PFSK-1 (cell line): Measurements from ENCODE around the gene FAR1.

Experiments
- FOXP2 ChIP-seq: optimal IDR thresholded peaks from 2 replicates; pipeline ENCODE3; 2011; ENCODE audit warnings: borderline replicate concordance, control low read depth, inconsistent platforms; ENCODE audit not compliant: insufficient read depth; ENCODE audit errors: extremely low read length, extremely low read depth
- POLR2AphosphoS5 ChIP-seq: IDR thresholded peaks from 2 replicates; pipeline ENCODE4 v1.6.1; 2012; ENCODE audit warnings: low read depth, mild to moderate bottlenecking, control low read depth, low read length, moderate library complexity
- SIN3A ChIP-seq: IDR thresholded peaks from 2 replicates; pipeline ENCODE4 v1.6.1; 2012; ENCODE audit warnings: mild to moderate bottlenecking, low read length, moderate library complexity, borderline replicate concordance; ENCODE audit not compliant: insufficient read depth
- TAF1 ChIP-seq: IDR thresholded peaks from 2 replicates; pipeline ENCODE4 v1.6.1; 2012; ENCODE audit warnings: low read length, control low read depth, borderline replicate concordance; ENCODE audit not compliant: insufficient read depth
- TF ChIP-seq, protein P1 (sequence below), 2 experiments: IDR thresholded peaks; 2 replicates each; pipeline versions ENCODE4 v1.6.1 to v1.8.0; 2011 to 2012; ENCODE audit warnings: low read depth in 2 of 2, low read length in 2 of 2, control low read depth in 1 of 2, inconsistent platforms in 1 of 2, mild to moderate bottlenecking in 1 of 2, moderate library complexity in 1 of 2; ENCODE audit not compliant: insufficient read depth in 1 of 2

Gene FAR1

DNA sequence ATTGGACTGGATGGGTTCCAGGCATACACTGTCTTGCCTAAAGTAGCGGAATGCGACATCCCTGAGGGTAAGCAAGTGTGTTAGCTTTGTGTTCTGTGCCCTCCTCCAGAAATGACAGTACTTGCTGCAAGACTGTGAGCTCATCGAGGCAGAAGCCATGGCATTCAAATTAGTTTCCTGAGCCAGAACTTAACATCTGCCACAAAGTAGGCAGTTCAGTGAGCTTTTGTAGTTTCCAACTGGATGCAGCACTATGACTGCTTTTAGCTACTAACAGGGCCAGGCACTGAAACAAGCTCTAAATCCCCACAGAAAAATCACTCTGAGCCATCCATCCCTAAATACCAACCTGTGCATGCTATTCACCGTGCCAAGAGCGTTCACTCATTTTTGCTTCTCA, 1.2 kb upstream of the FAR1 start:
- no peak for TF ChIP-seq POLR2AphosphoS5
- no peak for TF ChIP-seq FOXP2
- no peak for TF ChIP-seq SIN3A

DNA sequence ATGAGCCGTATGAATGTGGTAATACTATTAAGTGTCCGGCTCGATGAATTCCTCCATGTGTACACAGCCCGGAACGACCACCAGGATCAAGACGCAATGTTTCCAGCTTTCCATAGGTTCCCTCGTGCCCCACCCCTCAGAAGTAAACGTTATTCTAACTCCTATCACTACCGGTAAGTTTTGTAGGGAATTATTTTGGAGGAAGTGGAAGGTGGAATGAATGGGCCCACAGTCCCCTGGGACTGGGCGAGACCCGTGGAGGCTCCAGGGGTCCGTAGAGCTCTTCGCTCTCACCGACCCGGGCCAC, 720 bp upstream of the FAR1 start:
- TF ChIP-seq, protein P1, sequence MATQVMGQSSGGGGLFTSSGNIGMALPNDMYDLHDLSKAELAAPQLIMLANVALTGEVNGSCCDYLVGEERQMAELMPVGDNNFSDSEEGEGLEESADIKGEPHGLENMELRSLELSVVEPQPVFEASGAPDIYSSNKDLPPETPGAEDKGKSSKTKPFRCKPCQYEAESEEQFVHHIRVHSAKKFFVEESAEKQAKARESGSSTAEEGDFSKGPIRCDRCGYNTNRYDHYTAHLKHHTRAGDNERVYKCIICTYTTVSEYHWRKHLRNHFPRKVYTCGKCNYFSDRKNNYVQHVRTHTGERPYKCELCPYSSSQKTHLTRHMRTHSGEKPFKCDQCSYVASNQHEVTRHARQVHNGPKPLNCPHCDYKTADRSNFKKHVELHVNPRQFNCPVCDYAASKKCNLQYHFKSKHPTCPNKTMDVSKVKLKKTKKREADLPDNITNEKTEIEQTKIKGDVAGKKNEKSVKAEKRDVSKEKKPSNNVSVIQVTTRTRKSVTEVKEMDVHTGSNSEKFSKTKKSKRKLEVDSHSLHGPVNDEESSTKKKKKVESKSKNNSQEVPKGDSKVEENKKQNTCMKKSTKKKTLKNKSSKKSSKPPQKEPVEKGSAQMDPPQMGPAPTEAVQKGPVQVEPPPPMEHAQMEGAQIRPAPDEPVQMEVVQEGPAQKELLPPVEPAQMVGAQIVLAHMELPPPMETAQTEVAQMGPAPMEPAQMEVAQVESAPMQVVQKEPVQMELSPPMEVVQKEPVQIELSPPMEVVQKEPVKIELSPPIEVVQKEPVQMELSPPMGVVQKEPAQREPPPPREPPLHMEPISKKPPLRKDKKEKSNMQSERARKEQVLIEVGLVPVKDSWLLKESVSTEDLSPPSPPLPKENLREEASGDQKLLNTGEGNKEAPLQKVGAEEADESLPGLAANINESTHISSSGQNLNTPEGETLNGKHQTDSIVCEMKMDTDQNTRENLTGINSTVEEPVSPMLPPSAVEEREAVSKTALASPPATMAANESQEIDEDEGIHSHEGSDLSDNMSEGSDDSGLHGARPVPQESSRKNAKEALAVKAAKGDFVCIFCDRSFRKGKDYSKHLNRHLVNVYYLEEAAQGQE (IDR thresholded peaks at IDR 0.05; ENCODE audit: insufficient read depth in 1 of 2, low read depth in 2 of 2, low read length in 2 of 2), result no peak
- TF ChIP-seq FOXP2 (no peak), POLR2AphosphoS5 (no peak), TAF1 (no peak), SIN3A (no peak)

DNA sequence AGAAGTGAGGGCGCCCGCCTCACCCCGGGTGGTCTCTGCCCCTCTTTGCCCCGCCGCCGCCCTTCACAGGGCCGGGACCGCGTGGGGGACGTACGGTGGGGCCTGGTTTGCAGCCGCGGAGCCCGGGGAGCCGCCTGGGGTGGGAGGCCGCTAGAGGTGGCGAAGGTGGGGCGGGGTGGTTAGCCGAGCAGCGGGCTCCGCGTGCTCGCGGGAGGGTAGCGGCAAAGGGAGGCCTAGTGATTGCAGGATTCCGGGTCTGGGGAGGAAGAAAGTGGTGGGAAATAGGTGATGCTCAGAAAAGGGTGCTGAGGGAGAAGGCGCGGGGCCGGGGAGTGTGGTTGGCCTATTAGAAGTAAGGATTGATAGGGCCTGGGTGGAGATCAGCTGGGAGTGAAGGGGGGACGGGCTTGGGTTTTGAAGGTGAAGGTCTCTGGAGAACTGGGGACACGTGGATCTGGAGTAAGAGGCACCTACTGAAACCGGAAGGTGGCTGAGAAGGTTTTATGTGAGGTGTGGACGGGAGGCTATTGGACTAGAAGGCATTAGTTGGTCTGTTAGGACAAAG, 571 bp downstream of the FAR1 start:
- TF ChIP-seq SIN3A (no peak), TAF1 (no peak), POLR2AphosphoS5 (no peak), FOXP2 (no peak)
- TF ChIP-seq, protein P1 (IDR thresholded peaks at IDR 0.05; ENCODE audit: insufficient read depth in 1 of 2, low read depth in 2 of 2, low read length in 2 of 2), result no peak

DNA sequence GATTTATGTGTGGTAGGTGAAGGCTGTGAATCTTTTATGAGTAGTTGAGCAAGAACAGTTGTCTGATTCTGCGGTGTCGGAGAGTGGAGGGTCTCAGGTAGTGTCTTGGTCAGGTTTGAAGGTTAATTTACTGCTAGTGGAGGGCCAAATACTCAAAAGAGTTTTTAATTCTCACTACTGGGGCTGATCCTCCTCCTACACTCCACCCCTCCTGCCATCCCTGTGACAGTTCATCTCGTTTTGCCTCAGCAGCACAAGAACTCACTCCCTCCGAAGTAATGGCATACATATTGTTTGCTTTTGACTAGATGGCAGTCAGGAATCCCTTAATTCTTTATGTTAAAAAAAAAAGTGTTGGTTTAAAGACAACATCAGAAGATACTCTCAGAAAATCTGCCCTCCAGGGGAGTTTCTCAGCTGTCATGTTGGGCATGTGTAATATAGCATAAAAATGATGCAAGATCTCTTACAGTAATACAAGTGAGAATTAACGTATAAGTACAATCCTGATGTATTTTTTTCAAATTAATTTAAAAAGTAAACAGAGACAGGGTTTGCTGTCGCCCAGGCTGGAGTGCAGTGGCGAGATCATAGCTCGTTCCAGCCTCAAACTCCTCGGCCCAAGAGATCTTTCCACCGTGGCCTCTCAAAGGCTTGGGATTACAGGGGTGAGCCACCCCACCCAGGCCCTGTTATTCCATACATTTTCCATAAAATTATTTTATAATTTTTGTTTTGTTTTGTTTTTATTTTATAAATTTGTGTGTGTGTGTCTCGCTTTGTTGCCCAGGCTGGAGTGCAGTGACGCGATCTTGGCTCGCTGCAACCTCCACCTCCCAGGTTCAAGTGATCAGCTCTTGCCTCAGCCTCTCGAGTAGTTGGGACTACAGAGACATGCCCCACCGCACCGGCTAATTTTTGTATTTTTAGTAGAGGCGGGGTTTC, 1.3 kb downstream of the FAR1 start:
- TF ChIP-seq TAF1 (no peak), FOXP2 (no peak), SIN3A (no peak), POLR2AphosphoS5 (no peak)
- TF ChIP-seq, protein P1 (IDR thresholded peaks at IDR 0.05; ENCODE audit: insufficient read depth in 1 of 2, low read depth in 2 of 2, low read length in 2 of 2), result no peak

DNA sequence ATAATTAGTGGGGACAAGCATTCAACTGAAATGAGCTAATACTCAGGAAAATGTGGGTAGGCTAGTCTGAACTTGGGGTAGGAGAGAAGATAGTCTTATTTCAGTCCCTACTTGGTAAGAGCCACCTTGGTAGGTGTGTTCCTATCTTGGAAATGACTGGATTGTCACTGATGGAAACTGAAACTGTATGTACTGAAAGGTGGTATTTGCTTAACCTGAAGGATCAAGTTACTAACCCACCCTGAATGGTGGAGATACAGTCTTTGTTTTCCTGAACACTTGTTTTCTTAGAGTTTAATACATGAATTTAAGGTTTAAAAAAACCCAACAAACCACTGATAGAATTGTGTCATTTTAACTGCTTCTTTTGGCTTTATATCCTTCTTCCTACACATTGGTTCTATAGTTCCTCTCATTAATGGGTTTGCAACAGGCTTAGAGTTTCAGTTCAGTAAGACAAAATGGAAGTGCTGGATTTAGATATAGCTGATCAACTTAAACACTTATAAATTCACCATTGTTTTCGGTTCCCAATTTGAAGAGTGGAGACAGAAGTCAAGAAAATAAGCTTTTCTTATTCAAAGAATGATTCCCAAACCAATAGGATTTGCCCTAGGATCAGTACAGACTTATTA, 4.2 kb downstream of the FAR1 start:
- TF ChIP-seq POLR2AphosphoS5, result no peak
- TF ChIP-seq TAF1, result no peak
- no peak for TF ChIP-seq SIN3A
- no peak for TF ChIP-seq FOXP2
- TF ChIP-seq, protein P1 (IDR thresholded peaks at IDR 0.05; ENCODE audit: insufficient read depth in 1 of 2, low read depth in 2 of 2, low read length in 2 of 2), result no peak
